Testis (tissue), 2 donors: ENCODE data around the gene FIGN.

ENCODE experiments used
- POLR2A ChIP-seq: fragments of 450-650 bp; IDR thresholded peaks from one replicate; pipeline ENCODE4 v1.6.1; 2017; ENCODE audit warnings: antibody characterized with exemption, mild to moderate bottlenecking, moderate library complexity
- TF ChIP-seq, protein P1 (sequence below), 3 experiments: fragments of 450-650 bp in 2 of 3; fragments of 200-600 bp in 1 of 3; sonication (generic) in 1 of 3; IDR thresholded peaks; one replicate each; pipeline ENCODE4 v1.5.1; 2016 to 2019; ENCODE audit warnings: antibody characterized with exemption in 3 of 3, mild to moderate bottlenecking in 2 of 3, moderate library complexity in 1 of 3

DNA sequence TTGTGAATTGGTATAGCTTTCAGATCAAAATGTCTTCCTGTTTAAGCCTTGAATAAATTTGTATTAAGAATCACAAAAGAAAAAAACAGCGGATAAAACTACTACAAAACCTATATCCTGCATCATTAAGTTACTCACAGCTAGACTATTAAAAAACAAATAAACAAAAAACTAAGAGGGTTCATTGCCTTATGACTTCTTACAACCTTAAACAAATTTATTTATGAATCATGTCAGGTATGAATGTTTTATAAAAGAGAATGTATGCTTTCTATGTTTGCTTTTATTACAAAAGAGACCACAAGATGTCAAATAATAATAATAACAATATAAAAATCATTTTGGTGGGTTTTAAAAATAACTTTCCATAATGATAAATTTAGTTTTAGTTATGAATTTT lies 109.6 kb downstream of the FIGN start:
- TF ChIP-seq, protein P1, sequence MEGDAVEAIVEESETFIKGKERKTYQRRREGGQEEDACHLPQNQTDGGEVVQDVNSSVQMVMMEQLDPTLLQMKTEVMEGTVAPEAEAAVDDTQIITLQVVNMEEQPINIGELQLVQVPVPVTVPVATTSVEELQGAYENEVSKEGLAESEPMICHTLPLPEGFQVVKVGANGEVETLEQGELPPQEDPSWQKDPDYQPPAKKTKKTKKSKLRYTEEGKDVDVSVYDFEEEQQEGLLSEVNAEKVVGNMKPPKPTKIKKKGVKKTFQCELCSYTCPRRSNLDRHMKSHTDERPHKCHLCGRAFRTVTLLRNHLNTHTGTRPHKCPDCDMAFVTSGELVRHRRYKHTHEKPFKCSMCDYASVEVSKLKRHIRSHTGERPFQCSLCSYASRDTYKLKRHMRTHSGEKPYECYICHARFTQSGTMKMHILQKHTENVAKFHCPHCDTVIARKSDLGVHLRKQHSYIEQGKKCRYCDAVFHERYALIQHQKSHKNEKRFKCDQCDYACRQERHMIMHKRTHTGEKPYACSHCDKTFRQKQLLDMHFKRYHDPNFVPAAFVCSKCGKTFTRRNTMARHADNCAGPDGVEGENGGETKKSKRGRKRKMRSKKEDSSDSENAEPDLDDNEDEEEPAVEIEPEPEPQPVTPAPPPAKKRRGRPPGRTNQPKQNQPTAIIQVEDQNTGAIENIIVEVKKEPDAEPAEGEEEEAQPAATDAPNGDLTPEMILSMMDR (IDR thresholded peaks at IDR 0.05): no peak
- TF ChIP-seq POLR2A: no peak
